ENCODE results near the gene KCNMB3. TPM values are rescaled to one million over a fixed set of nuclear protein-coding genes. Genes with fewer than 3 reads are reported as not detected.

Gene KCNMB3
- total and polyA plus RNA-seq, 4 donors = 0.96 to 5.5 (median 2.3) TPM

DNA sequence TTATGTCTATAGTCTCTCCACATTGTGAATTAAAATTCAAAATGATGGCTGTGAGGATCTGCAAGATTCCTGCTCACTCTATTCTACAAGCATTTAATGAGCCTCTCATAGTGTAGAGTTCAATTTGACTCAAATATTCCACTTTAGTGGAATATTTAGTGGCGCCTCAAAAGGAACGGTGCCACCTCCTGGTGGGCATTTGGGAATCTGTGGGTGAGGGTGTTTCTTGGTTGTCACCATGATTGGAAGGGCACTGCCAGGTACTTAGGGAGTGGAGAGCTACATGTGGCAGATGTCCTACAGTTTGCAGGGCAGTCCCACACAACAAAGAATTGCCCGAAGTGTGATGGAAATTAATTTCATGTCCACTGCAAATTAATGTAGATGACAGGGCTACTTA is 21.5 kb upstream of the KCNMB3 start:
- WGBS, 2 donors = 87 to 92% methylated on average over 3 of the region's 3 CpGs
- no peaks in the 10 kb centered on the region for H3K36me3 ChIP-seq (ENCODE audit: control insufficient read depth in 4 of 4, insufficient read depth in 4 of 4, low read length in 4 of 4)
- DNase-seq (no peak), ATAC-seq (ENCODE audit: insufficient read depth, low FRiP score) (no peak)
- H3K27me3 ChIP-seq (ENCODE audit: control insufficient read depth in 3 of 3, insufficient read depth in 3 of 3, low read length in 2 of 3) = no peaks in the 10 kb centered on the region
- no peak overlapping the region for H3K27ac ChIP-seq (ENCODE audit: low read depth in 1 of 2, low read length in 1 of 2)
- TF ChIP-seq, protein P1, sequence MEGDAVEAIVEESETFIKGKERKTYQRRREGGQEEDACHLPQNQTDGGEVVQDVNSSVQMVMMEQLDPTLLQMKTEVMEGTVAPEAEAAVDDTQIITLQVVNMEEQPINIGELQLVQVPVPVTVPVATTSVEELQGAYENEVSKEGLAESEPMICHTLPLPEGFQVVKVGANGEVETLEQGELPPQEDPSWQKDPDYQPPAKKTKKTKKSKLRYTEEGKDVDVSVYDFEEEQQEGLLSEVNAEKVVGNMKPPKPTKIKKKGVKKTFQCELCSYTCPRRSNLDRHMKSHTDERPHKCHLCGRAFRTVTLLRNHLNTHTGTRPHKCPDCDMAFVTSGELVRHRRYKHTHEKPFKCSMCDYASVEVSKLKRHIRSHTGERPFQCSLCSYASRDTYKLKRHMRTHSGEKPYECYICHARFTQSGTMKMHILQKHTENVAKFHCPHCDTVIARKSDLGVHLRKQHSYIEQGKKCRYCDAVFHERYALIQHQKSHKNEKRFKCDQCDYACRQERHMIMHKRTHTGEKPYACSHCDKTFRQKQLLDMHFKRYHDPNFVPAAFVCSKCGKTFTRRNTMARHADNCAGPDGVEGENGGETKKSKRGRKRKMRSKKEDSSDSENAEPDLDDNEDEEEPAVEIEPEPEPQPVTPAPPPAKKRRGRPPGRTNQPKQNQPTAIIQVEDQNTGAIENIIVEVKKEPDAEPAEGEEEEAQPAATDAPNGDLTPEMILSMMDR (IDR thresholded peaks at IDR 0.05; ENCODE audit: control extremely low read depth, extremely low read depth) = no peak
- no peak overlapping the region for H3K9ac ChIP-seq (ENCODE audit: insufficient read depth in 1 of 2, low read length in 2 of 2)
- H3K4me3 ChIP-seq = no peak overlapping the region
- H3K9me3 ChIP-seq (ENCODE audit: control insufficient read depth in 4 of 4, insufficient read depth in 3 of 4, low read length in 3 of 4) = no peaks in the 10 kb centered on the region
- H3K4me1 ChIP-seq (ENCODE audit: control insufficient read depth in 5 of 5, insufficient read depth in 5 of 5, low read length in 5 of 5) = peaks cover 0 to 1% (median 0%) of the 10 kb centered on the region in 5 donors

DNA sequence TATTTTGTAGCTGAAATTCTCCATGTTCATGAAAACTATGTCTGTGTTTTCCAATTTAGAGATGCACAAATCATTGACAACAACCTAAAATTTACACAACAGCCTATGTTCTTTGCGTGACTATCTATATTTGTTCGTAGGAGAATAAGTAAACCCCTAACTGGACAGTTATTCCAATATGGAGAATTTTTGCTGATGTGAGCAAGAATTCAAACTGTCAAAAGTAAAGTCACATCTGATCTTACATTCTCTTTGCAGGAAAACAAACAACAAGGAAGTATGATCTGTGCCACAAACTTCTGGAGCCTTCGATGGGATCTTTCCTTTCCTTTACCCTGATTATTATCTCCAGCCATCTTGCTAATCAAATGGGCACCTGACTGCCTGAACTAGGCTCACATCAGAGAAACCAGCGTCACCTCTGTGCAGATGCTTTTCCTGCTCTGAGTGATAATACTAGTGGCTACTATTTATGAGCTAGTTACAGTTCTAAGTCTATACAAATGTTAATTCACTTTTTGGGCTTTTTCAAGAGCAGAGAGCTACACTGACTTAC is 18.3 kb upstream of the KCNMB3 start:
- ATAC-seq (ENCODE audit: insufficient read depth, low FRiP score) = no peak
- H3K27me3 ChIP-seq (ENCODE audit: control insufficient read depth in 3 of 3, insufficient read depth in 3 of 3, low read length in 2 of 3) = no peaks in the 10 kb centered on the region
- DNase-seq = no peak
- H3K27ac ChIP-seq (ENCODE audit: low read depth in 1 of 2, low read length in 1 of 2) = no peak overlapping the region
- no peak overlapping the region for H3K4me3 ChIP-seq
- peaks cover 0 to 1% (median 0%) of the 10 kb centered on the region in 5 donors for H3K4me1 ChIP-seq (ENCODE audit: control insufficient read depth in 5 of 5, insufficient read depth in 5 of 5, low read length in 5 of 5)
- WGBS, 2 donors = 75% methylated on average over 4 of the region's 4 CpGs
- H3K9ac ChIP-seq (ENCODE audit: insufficient read depth in 1 of 2, low read length in 2 of 2) = no peak overlapping the region
- no peaks in the 10 kb centered on the region for H3K36me3 ChIP-seq (ENCODE audit: control insufficient read depth in 4 of 4, insufficient read depth in 4 of 4, low read length in 4 of 4)
- H3K9me3 ChIP-seq (ENCODE audit: control insufficient read depth in 4 of 4, insufficient read depth in 3 of 4, low read length in 3 of 4) = no peaks in the 10 kb centered on the region
- TF ChIP-seq, protein P1 (IDR thresholded peaks at IDR 0.05; ENCODE audit: control extremely low read depth, extremely low read depth) = no peak

DNA sequence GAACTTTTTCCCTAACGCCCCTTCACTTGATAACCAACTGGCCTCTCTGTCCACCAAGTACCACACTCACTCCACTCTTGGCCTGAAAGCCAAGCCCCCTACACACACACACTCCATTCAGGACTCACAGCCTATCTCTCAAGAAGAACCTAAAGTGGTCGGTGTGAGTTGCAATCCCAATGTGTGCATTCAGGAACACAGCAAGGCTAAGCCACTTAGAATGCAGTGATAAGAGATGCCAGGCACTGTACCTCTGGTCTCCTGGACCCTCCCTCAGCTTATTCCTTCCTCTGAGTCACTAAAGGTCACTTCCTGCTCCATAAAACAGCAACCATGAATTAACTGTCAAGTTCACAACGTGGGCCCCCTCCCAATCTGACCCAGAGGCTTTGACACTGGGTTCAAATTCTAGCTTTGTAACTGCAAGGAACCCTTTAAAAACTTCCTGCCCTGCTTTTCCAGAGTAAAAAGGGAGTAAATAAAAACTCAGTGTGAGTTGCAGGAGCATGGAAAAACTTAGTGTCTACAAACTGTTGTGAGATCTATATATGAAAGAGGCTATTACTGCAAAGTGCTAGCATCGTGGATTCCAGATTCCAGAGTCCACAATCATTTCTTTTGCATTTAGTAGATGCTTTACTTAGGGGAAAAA is 17.6 kb upstream of the KCNMB3 start:
- TF ChIP-seq, protein P1 (IDR thresholded peaks at IDR 0.05; ENCODE audit: control extremely low read depth, extremely low read depth) = no peak
- H3K27me3 ChIP-seq (ENCODE audit: control insufficient read depth in 3 of 3, insufficient read depth in 3 of 3, low read length in 2 of 3) = no peaks in the 10 kb centered on the region
- no peaks in the 10 kb centered on the region for H3K36me3 ChIP-seq (ENCODE audit: control insufficient read depth in 4 of 4, insufficient read depth in 4 of 4, low read length in 4 of 4)
- WGBS, 2 donors = 46 to 60% methylated on average over 4 of the region's 4 CpGs
- DNase-seq (no peak), ATAC-seq (ENCODE audit: insufficient read depth, low FRiP score) (no peak)
- no peak overlapping the region for H3K9ac ChIP-seq (ENCODE audit: insufficient read depth in 1 of 2, low read length in 2 of 2)
- H3K4me1 ChIP-seq (ENCODE audit: control insufficient read depth in 5 of 5, insufficient read depth in 5 of 5, low read length in 5 of 5) = peaks cover 0 to 1% (median 0%) of the 10 kb centered on the region in 5 donors
- H3K4me3 ChIP-seq = no peak overlapping the region
- H3K27ac ChIP-seq (ENCODE audit: low read depth in 1 of 2, low read length in 1 of 2) = no peak overlapping the region
- no peaks in the 10 kb centered on the region for H3K9me3 ChIP-seq (ENCODE audit: control insufficient read depth in 4 of 4, insufficient read depth in 3 of 4, low read length in 3 of 4)
